GM06990 (cell line): Measurements from ENCODE around the gene NCAM2.

Experiments
- DNase-seq: peaks from one replicate; pipeline ENCODE4 v3.0.0-alpha.2; 2011; ENCODE audit not compliant: insufficient read length; ENCODE audit errors: extremely low read depth
- H3K27me3 ChIP-seq: replicated peaks from 2 replicates; pipeline ENCODE4 v1.6.0; 2011; ENCODE audit warnings: low read length; ENCODE audit not compliant: control insufficient read depth, insufficient read depth
- H3K36me3 ChIP-seq: 2 replicates; pipeline ENCODE4 v1.5.1; 2011; ENCODE audit warnings: low read length; ENCODE audit not compliant: control insufficient read depth, insufficient read depth
- H3K4me3 ChIP-seq: replicated peaks from 2 replicates; pipeline ENCODE4 v1.5.1; 2011; ENCODE audit warnings: low read depth, mild to moderate bottlenecking, control low read depth, low read length
- CTCF ChIP-seq: IDR thresholded peaks from 2 replicates; pipeline ENCODE4 v1.5.1; 2011; ENCODE audit warnings: low read length, control low read depth, mild to moderate bottlenecking, inconsistent platforms; ENCODE audit not compliant: insufficient read depth, poor library complexity, severe bottlenecking

Gene NCAM2

GRCh38 chr21:21103692-21104091, 105.5 kb downstream of the NCAM2 start:
- Histone ChIP-seq H3K4me3 (no peak overlapping the region), H3K27me3 (no peaks in the 10 kb centered on the region), H3K36me3 (no peaks in the 10 kb centered on the region)
- no peak for DNase-seq
- TF ChIP-seq CTCF, result no peak

GRCh38 chr21:21109736-21110135, 111.5 kb downstream of the NCAM2 start:
- no peak for DNase-seq
- Histone ChIP-seq H3K27me3 (no peaks in the 10 kb centered on the region), H3K36me3 (no peaks in the 10 kb centered on the region), H3K4me3 (no peak overlapping the region)
- TF ChIP-seq CTCF, result no peak

GRCh38 chr21:21111309-21111920, 113.2 kb downstream of the NCAM2 start:
- no peaks in the 10 kb centered on the region for H3K27me3 ChIP-seq
- no peak overlapping the region for H3K4me3 ChIP-seq
- H3K36me3 ChIP-seq, result no peaks in the 10 kb centered on the region
- no peak for TF ChIP-seq CTCF
- DNase-seq, result no peak

GRCh38 chr21:21114461-21114860, 116.3 kb downstream of the NCAM2 start:
- DNase-seq, result no peak
- no peak overlapping the region for H3K4me3 ChIP-seq

GRCh38 chr21:21119091-21119490, 120.9 kb downstream of the NCAM2 start:
- no peak for TF ChIP-seq CTCF
- no peaks in the 10 kb centered on the region for H3K27me3 ChIP-seq
- no peak overlapping the region for H3K4me3 ChIP-seq
- no peak for DNase-seq
- no peaks in the 10 kb centered on the region for H3K36me3 ChIP-seq

More at GRCh38 chr21:21114461-21114860, 116.3 kb downstream of the NCAM2 start:
- no peaks in the 10 kb centered on the region for H3K27me3 ChIP-seq
- TF ChIP-seq CTCF, result no peak
- no peaks in the 10 kb centered on the region for H3K36me3 ChIP-seq

- TF ChIP-seq CTCF, result no peak
- H3K4me3 ChIP-seq, result no peak overlapping the region
- H3K36me3 ChIP-seq, result no peaks in the 10 kb centered on the region
- DNase-seq, result no peak
- H3K27me3 ChIP-seq, result no peaks in the 10 kb centered on the region
Measured at GRCh38 chr21:21122680-21123079, 124.5 kb downstream of the NCAM2 start.
